ENCODE results near the gene CDKN2AIP.

DNA sequence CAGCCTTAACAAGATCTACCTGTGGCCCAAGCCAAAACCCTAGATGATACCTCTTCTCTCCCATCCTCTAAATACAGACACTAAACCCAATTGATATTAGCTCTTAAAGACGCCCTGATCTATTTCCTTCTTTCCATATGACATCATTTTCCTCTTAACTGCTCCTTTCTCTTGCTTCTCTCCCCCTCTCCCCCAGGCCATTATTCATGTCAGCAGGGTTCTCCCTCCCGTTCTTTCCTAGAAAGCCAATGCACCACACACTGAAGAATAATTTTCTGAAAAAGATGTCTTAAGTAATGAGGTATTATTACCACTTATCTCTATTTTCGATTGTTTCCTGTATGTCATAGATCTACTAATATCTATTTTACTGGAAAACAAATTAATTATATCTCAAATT is 50.7 kb downstream of the CDKN2AIP start:
- TF ChIP-seq, protein P1, sequence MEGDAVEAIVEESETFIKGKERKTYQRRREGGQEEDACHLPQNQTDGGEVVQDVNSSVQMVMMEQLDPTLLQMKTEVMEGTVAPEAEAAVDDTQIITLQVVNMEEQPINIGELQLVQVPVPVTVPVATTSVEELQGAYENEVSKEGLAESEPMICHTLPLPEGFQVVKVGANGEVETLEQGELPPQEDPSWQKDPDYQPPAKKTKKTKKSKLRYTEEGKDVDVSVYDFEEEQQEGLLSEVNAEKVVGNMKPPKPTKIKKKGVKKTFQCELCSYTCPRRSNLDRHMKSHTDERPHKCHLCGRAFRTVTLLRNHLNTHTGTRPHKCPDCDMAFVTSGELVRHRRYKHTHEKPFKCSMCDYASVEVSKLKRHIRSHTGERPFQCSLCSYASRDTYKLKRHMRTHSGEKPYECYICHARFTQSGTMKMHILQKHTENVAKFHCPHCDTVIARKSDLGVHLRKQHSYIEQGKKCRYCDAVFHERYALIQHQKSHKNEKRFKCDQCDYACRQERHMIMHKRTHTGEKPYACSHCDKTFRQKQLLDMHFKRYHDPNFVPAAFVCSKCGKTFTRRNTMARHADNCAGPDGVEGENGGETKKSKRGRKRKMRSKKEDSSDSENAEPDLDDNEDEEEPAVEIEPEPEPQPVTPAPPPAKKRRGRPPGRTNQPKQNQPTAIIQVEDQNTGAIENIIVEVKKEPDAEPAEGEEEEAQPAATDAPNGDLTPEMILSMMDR (IDR thresholded peaks at IDR 0.05 in 8 of 11, conservative IDR thresholded peaks at IDR 0.05 in 3 of 11): no peak
- no peak for TF ChIP-seq POLR2A (IDR thresholded peaks at IDR 0.05)
- no peak for TF ChIP-seq POLR2AphosphoS5 (IDR thresholded peaks at IDR 0.05)

Measured in spleen (tissue), 7 donors.